Measurements from ENCODE around the gene PRKCB.

- no peak for TF ChIP-seq POLR2AphosphoS5 (IDR thresholded peaks at IDR 0.05)
- TF ChIP-seq CTCF (IDR thresholded peaks at IDR 0.05): no peak
- no peak for TF ChIP-seq EP300 (IDR thresholded peaks at IDR 0.05)
- TF ChIP-seq POLR2A (IDR thresholded peaks at IDR 0.05): no peak
Observed at GRCh38 chr16:24166661-24167528, 331.1 kb downstream of the PRKCB start.

Measured in gastroesophageal sphincter (tissue), 3 donors.